Type B pancreatic cell (in vitro differentiated cells): ENCODE results near the gene ATP8A2. TPM values are rescaled to one million over a fixed set of nuclear protein-coding genes. Genes with fewer than 3 reads are reported as not detected.
"Not testable (repeated sequence)": the region's sequence is repeated elsewhere in the genome, so short reads cannot be mapped to it uniquely, and the experiment has no call there.

ENCODE experiments used
- DNase-seq: peaks from one replicate; pipeline ENCODE4 v3.0.0; 2021; ENCODE audit warnings: mixed read lengths; ENCODE audit not compliant: unreplicated experiment; ENCODE audit errors: extremely low spot score
- H3K27ac Mint-ChIP-seq: 2 replicates; pipeline ENCODE4 v1.8.0; 2021; ENCODE audit warnings: mild to moderate bottlenecking, mixed read lengths
- H3K27me3 Mint-ChIP-seq: 2 replicates; pipeline ENCODE4 v1.8.0; 2021; ENCODE audit warnings: mixed read lengths
- H3K36me3 Mint-ChIP-seq: 2 replicates; pipeline ENCODE4 v1.8.0; 2021; ENCODE audit warnings: mixed read lengths
- H3K4me1 Mint-ChIP-seq: one replicate; pipeline ENCODE4 v1.8.0; 2021; ENCODE audit warnings: mixed read lengths; ENCODE audit not compliant: unreplicated experiment
- H3K4me3 Mint-ChIP-seq: 2 replicates; pipeline ENCODE4 v1.8.0; 2021; ENCODE audit warnings: mild to moderate bottlenecking, mixed read lengths
- H3K9me3 Mint-ChIP-seq: 2 replicates; pipeline ENCODE4 v1.8.0; 2021; ENCODE audit warnings: mixed read lengths
- CTCF ChIP-seq: fragments of 200-600 bp; sonication (generic); conservative IDR thresholded peaks from 2 replicates; pipeline ENCODE4 v1.5.0; 2021; ENCODE audit warnings: antibody characterized with exemption, mild to moderate bottlenecking
- total RNA-seq: library from RNA; stranded (reverse); gene quantifications from 2 replicates; pipeline ENCODE4 v1.2.1, GENCODE V29; 2021; ENCODE audit warnings: low replicate concordance

The ATP8A2 gene
- total RNA-seq, 1 donor from 2014 or later: 13.8 TPM

GRCh38 chr13:25529425-25529824 is 157.7 kb downstream of the ATP8A2 start:
- H3K27ac Mint-ChIP-seq: peak overlapping the region; percentile 6
- H3K27me3 Mint-ChIP-seq: no peaks in the 10 kb centered on the region
- H3K9me3 Mint-ChIP-seq: peaks cover 7% of the 10 kb centered on the region
- no peaks in the 10 kb centered on the region for H3K4me1 Mint-ChIP-seq
- no peak for DNase-seq
- TF ChIP-seq CTCF: no peak
- no peak overlapping the region for H3K4me3 Mint-ChIP-seq
- H3K36me3 Mint-ChIP-seq: peaks cover 4% of the 10 kb centered on the region

GRCh38 chr13:25538276-25538675 is 166.5 kb downstream of the ATP8A2 start:
- DNase-seq: no peak
- Mint-ChIP-seq H3K36me3 (no peaks in the 10 kb centered on the region), H3K27me3 (peaks cover 3% of the 10 kb centered on the region), H3K27ac (no peak overlapping the region), H3K4me1 (no peaks in the 10 kb centered on the region), H3K9me3 (no peaks in the 10 kb centered on the region), H3K4me3 (no peak overlapping the region)
- no peak for TF ChIP-seq CTCF

- Mint-ChIP-seq H3K9me3 (peaks cover 11% of the 10 kb centered on the region), H3K36me3 (peaks cover 7% of the 10 kb centered on the region), H3K4me3 (no peak overlapping the region), H3K4me1 (no peaks in the 10 kb centered on the region), H3K27me3 (peaks cover 3% of the 10 kb centered on the region), H3K27ac (no peak overlapping the region)
- no peak for DNase-seq
- no peak for TF ChIP-seq CTCF
These were observed 169.8 kb downstream of the ATP8A2 start for GRCh38 chr13:25541434-25542123.

- H3K27me3 Mint-ChIP-seq, DNase-seq, H3K4me3 Mint-ChIP-seq, H3K4me1 Mint-ChIP-seq, H3K27ac Mint-ChIP-seq: not testable (repeated sequence)
- Mint-ChIP-seq H3K36me3 (peaks cover 15% of the 10 kb centered on the region), H3K9me3 (peaks cover 10% of the 10 kb centered on the region)
These were observed 177.2 kb downstream of the ATP8A2 start for GRCh38 chr13:25548991-25549390.

GRCh38 chr13:25561812-25562211 is 190.0 kb downstream of the ATP8A2 start:
- Mint-ChIP-seq H3K4me1 (no peaks in the 10 kb centered on the region), H3K9me3 (no peaks in the 10 kb centered on the region), H3K4me3 (no peak overlapping the region), H3K27ac (no peak overlapping the region), H3K27me3 (no peaks in the 10 kb centered on the region), H3K36me3 (no peaks in the 10 kb centered on the region)
- TF ChIP-seq CTCF: no peak
- DNase-seq: no peak

GRCh38 chr13:25570185-25570584 is 198.4 kb downstream of the ATP8A2 start:
- TF ChIP-seq CTCF: no peak
- H3K36me3 Mint-ChIP-seq: no peaks in the 10 kb centered on the region
- H3K9me3 Mint-ChIP-seq: no peaks in the 10 kb centered on the region
- no peak overlapping the region for H3K4me3 Mint-ChIP-seq
- H3K27me3 Mint-ChIP-seq: peaks cover 6% of the 10 kb centered on the region
- H3K4me1 Mint-ChIP-seq: peaks cover 9% of the 10 kb centered on the region
- peak overlapping the region; percentile 3 for H3K27ac Mint-ChIP-seq
- no peak for DNase-seq
